Measurements from ENCODE around the gene VPS37C. TPM values are rescaled to one million over a fixed set of nuclear protein-coding genes. Genes with fewer than 3 reads are reported as not detected.
A peak's percentile ranks its signal among the peaks of the same experiment; 100 is the strongest.

The VPS37C gene
- total RNA-seq, 2 experiments from 2014 or later = 5.4 to 5.6 TPM

DNA sequence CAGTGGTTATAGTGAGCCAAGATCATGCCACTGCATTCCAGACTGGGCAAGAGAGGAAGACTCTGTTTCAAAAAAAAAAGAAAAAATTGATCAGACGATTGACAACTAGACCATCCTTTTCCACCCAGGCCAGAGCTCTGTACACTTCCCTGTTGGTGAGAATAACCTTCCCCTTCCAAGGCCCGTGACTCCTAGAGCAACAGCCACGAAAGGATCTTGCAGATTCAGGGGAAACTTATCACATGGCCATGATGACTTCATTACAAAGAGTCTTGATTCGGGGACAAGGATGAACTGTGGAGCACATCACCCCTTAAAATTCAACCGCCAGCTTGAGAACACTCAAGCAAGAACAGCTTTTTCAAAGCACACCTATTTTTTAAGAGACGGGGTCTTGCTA is 48.7 kb downstream of the VPS37C start:
- Mint-ChIP-seq H3K4me3 (peak overlapping the region; percentile 62), H3K27me3 (no peaks in the 10 kb centered on the region), H3K36me3 (peaks cover 59% of the 10 kb centered on the region), H3K4me1 (peaks cover 83% of the 10 kb centered on the region), H3K9me3 (ENCODE audit: low read depth) (peaks cover 3% of the 10 kb centered on the region), H3K27ac (peak overlapping the region; percentile 79)
- CTCF ChIA-PET = interaction anchor here (0.6 to 6.5 kb wide), 13 partner anchors 8 to 241 kb away, joined by 3 to 45 read pairs (median 3); no protein-coding TSS in a partner anchor
- ATAC-seq (no peak), DNase-seq (no peak)

DNA sequence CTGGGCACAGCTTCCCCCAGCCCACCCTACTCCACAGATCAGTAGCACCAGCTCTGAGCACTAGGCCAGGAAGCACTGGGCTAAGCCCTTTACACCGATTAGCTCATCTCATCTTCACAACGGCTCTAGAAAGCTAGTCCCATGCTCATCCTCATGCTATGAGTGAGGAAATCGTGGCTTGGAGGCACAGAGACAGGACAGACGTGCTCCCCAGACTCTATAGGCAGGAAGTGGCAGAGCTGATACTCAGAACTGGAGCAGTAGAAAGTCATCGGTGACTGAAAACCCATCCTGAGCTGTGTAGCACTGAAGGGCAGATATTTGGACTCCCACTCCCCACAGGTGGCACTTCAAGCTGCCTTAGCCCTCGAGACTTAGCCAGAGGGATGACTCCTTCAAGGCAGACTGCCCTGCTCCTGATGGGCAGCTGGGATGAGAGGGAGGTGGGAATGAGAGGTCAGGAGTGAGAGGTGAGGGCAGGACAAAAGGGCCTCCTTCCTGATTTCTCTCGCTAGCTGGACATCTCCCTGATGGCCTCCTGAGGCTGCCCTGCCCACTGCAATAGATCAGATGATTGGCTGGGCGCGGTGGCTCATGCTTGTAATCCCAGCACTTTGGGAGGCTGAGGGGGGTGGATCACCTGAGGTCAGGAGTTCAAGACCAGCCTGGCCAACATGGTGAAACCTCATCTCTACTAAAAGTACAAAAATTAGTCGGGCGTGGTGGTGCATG is 49.3 kb downstream of the VPS37C start:
- CTCF ChIA-PET = interaction anchor here (0.6 to 6.5 kb wide), 18 partner anchors 8 to 241 kb away, joined by 3 to 45 read pairs (median 3); no protein-coding TSS in a partner anchor
- Mint-ChIP-seq H3K4me3 (peak overlapping the region; percentile 62), H3K36me3 (peaks cover 60% of the 10 kb centered on the region), H3K4me1 (peaks cover 88% of the 10 kb centered on the region), H3K9me3 (ENCODE audit: low read depth) (peaks cover 3% of the 10 kb centered on the region), H3K27me3 (no peaks in the 10 kb centered on the region), H3K27ac (peak overlapping the region; percentile 79)
- peak; percentile 91 for DNase-seq
- ATAC-seq = peak; percentile 95

DNA sequence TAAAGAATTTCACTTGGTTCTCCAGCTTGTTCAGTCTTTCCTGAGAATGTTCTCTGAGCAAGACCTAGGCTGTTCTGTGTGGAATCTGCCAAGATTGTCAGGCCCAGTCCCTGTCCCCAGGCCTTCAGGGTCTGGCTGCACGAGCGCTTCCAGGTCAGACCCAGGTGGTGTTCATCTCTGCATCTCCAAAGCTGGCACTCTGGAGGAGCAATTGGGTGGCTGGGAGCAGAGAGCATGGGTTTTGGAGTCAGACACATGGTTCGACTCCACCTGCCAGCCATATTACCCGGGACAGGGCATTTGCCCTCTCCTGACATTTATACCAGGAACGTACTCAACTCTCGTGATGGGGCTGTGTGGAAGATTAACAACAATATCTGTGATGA is 50.2 kb downstream of the VPS37C start:
- H3K36me3 Mint-ChIP-seq = peaks cover 57% of the 10 kb centered on the region
- DNase-seq = no peak
- peak overlapping the region; percentile 79 for H3K27ac Mint-ChIP-seq
- peaks cover 91% of the 10 kb centered on the region for H3K4me1 Mint-ChIP-seq
- H3K4me3 Mint-ChIP-seq = no peak overlapping the region
- H3K27me3 Mint-ChIP-seq = no peaks in the 10 kb centered on the region
- CTCF ChIA-PET = interaction anchor here (1.1 to 6.5 kb wide), 7 partner anchors 13 to 212 kb away, joined by 4 to 45 read pairs (median 6); no protein-coding TSS in a partner anchor
- no peak for ATAC-seq
- no peaks in the 10 kb centered on the region for H3K9me3 Mint-ChIP-seq (ENCODE audit: low read depth)

DNA sequence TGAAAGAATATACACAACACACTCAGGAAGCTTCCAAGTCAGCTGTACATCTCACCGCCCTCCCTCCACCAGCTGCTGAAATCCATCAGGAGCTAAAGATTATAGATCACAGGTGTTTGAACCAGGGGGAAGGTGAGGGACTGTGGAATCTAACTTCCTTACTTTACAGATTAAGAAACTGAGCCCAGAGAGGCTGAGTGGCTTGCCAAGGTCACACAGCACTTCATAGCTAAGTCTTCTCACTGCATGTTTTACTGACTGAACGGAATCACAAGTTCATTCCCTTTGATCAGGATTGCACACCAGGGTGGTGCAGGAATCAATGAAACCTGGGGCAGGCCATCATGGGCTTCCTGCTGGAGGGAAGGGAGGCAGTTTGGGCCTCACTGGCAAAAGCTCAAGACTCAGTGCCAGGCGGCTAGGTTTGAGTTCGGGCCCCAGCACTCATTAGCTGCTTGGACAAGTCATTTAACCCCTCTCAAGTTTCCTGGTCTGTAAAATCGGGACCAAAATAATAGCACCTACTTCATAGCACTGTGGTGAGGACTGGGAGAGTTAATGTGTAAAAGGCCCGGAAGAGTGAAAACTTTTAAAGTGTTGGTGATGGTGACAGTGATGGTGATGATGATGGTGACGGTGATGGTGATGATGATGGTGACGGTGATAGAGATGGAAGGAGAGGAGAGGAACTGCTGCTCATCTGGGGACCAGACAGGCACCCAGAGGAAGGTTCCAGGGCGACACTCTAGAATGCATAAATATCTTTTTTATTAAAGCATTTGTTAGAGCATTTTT is 50.8 kb downstream of the VPS37C start:
- peak overlapping the region; percentile 79 for H3K27ac Mint-ChIP-seq
- H3K36me3 Mint-ChIP-seq = peaks cover 52% of the 10 kb centered on the region
- ATAC-seq (no peak), DNase-seq (no peak)
- CTCF ChIA-PET = interaction anchor here (0.5 to 6.5 kb wide), 8 partner anchors 9 to 132 kb away, joined by 3 to 45 read pairs (median 4); no protein-coding TSS in a partner anchor
- peaks cover 91% of the 10 kb centered on the region for H3K4me1 Mint-ChIP-seq
- no peaks in the 10 kb centered on the region for H3K27me3 Mint-ChIP-seq
- H3K4me3 Mint-ChIP-seq = peak overlapping the region; percentile 1
- no peaks in the 10 kb centered on the region for H3K9me3 Mint-ChIP-seq (ENCODE audit: low read depth)

DNA sequence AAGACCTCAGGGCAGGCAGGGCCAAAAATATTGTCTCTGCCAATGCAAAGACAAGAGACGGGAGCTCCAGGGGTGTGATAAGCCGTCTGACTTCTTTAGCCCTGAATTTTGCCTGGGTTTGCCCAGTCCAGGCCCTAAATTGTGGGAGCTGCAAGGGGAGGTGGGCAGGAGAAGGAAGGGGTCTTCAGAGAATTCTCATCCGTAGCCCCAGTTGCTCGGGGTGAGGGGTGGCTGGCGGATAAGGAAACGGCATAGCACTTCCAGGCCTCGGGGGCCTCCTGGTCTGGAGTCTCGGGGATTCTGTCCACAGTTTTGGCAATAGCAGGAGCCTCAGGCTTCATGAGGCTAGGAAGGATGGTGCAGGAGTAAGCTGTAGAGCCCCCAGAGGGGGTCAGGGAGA is 51.6 kb downstream of the VPS37C start:
- peak overlapping the region; percentile 79 for H3K27ac Mint-ChIP-seq
- H3K4me3 Mint-ChIP-seq = no peak overlapping the region
- no peaks in the 10 kb centered on the region for H3K27me3 Mint-ChIP-seq
- no peak for DNase-seq
- peaks cover 44% of the 10 kb centered on the region for H3K36me3 Mint-ChIP-seq
- no peaks in the 10 kb centered on the region for H3K9me3 Mint-ChIP-seq (ENCODE audit: low read depth)
- H3K4me1 Mint-ChIP-seq = peaks cover 90% of the 10 kb centered on the region
- CTCF ChIA-PET = interaction anchor here (1.0 to 1.4 kb wide), 3 partner anchors 9 to 78 kb away, joined by 3 to 4 read pairs (median 3); no protein-coding TSS in a partner anchor
- no peak for ATAC-seq

DNA sequence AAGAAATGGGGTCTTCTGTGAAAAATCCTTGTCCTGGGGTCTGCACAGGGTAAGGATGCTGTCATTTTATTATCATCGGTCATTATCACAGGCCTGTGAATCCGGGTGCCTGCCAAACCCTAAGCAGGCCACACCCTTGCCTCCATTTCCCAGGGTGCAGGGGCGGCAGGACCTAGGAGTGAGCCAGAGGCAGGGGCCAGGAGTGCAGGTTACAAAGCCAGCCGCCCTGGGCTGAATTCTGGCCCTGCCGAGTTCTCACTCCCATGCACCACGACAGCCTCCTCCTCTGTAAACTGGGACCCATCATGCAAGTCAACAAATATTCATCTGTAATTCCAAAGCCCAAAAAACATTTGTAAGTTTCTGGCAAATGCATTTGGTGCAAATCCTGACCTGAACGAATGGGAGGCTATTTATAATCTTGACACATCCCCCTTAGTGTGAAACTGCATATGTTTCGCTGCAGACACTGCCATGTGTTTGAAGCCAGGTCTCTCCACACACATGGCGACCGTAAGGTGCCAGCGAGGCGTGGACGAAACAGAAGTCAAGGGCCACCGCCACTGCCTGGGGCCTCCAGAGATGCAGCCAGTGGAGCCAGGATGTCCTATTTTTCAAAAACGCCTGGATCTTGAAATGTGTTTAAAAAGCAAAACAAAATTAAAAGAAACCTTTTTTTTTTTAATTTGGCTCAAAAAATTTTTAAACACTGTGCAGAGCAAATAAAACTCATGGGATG is 52.2 kb downstream of the VPS37C start:
- Mint-ChIP-seq H3K27ac (peak overlapping the region; percentile 79), H3K36me3 (peaks cover 43% of the 10 kb centered on the region), H3K9me3 (ENCODE audit: low read depth) (no peaks in the 10 kb centered on the region), H3K4me3 (no peak overlapping the region), H3K4me1 (peaks cover 88% of the 10 kb centered on the region), H3K27me3 (no peaks in the 10 kb centered on the region)
- CTCF ChIA-PET = no interaction called here
- ATAC-seq (no peak), DNase-seq (no peak)

DNA sequence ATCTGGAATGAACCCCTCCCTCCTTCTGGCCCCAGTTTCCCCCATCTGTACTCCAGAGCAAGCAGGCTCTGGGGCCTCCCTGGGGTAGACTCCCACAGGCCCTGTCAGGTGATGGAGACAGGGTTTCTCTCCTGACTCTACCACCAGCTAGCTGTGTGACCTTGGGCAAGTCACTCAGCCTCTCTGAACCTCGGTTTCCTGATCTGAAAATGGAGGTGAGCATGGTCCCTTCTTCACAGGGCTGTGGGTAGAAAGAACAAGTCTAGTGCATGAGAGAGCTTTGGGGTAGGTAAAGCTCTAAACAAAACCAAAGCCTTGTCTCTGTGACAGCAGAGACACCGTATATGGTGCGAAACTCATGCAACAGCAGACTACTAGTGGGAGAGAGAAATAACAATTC is 53.3 kb downstream of the VPS37C start:
- Mint-ChIP-seq H3K9me3 (ENCODE audit: low read depth) (no peaks in the 10 kb centered on the region), H3K36me3 (peaks cover 45% of the 10 kb centered on the region), H3K4me1 (peaks cover 86% of the 10 kb centered on the region), H3K27me3 (no peaks in the 10 kb centered on the region), H3K4me3 (no peak overlapping the region), H3K27ac (peak overlapping the region; percentile 71)
- CTCF ChIA-PET = interaction anchor here (1.0 to 1.2 kb wide), 2 partner anchors 11 to 137 kb away, joined by 4 read pairs; partner anchors contain the start of gene CD6
- ATAC-seq = no peak
- DNase-seq = no peak

DNA sequence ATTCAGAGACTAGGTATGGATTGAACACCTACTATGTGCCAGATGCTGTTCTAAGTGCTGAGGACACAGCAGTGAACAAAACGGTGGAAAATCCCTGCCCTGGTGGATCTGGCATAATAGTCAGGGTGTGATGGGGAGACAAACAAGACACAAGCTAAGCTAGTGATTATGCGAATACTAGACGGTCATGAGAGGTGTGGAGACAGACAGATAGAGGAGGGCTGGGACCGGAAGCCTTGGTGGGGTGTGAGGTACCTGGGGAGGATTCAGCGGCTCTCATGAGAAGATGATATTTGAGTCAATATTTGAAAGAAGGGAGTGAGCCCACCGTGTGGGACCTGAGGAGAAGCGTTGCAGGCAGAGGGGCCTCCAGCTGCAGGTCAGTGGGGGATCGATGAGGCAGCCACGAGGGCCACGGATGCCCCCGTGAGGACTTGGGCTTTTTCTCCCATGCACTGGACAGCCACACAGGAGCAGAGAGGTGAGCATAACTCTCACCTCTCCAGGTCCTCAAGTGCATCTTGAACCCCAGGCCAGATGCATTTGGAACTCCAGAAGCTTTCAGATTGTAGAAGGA is 54.2 kb downstream of the VPS37C start:
- H3K9me3 Mint-ChIP-seq (ENCODE audit: low read depth) = no peaks in the 10 kb centered on the region
- no peaks in the 10 kb centered on the region for H3K27me3 Mint-ChIP-seq
- peak overlapping the region; percentile 32 for H3K4me3 Mint-ChIP-seq
- H3K27ac Mint-ChIP-seq = peak overlapping the region; percentile 20
- peaks cover 77% of the 10 kb centered on the region for H3K4me1 Mint-ChIP-seq
- ATAC-seq (no peak), DNase-seq (no peak)
- CTCF ChIA-PET = interaction anchor here (0.8 to 1.3 kb wide), 5 partner anchors 10 to 136 kb away, joined by 3 to 4 read pairs (median 4); partner anchors contain the start of gene CD6
- H3K36me3 Mint-ChIP-seq = peaks cover 37% of the 10 kb centered on the region

DNA sequence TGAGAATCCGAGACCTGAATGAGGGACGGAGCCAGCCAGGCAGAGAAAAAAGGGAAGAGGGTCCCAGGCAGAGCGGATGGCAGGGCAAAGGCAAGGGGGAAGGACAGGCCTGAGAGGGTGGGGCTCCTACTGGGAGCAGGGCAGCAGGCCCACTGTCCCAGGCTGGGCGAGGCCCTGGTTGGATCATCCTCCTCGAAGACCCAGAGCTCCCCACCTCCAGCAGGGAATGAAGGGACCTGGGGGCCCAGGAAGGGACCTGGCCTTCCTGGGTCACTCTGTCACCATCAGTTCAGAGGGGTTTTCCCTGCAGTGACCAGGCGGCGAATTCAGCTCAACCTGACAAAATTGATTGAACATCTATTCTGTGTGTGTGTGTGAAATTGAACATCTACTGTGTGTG is 54.9 kb downstream of the VPS37C start:
- H3K27me3 Mint-ChIP-seq = no peaks in the 10 kb centered on the region
- peaks cover 70% of the 10 kb centered on the region for H3K4me1 Mint-ChIP-seq
- no peak for DNase-seq
- CTCF ChIA-PET = interaction anchor here (1.1 to 1.7 kb wide), 3 partner anchors 23 to 136 kb away, joined by 3 to 4 read pairs (median 3); no protein-coding TSS in a partner anchor
- H3K36me3 Mint-ChIP-seq = peaks cover 30% of the 10 kb centered on the region
- peak overlapping the region; percentile 76 for H3K27ac Mint-ChIP-seq
- no peak for ATAC-seq
- peak overlapping the region; percentile 32 for H3K4me3 Mint-ChIP-seq
- no peaks in the 10 kb centered on the region for H3K9me3 Mint-ChIP-seq (ENCODE audit: low read depth)

DNA sequence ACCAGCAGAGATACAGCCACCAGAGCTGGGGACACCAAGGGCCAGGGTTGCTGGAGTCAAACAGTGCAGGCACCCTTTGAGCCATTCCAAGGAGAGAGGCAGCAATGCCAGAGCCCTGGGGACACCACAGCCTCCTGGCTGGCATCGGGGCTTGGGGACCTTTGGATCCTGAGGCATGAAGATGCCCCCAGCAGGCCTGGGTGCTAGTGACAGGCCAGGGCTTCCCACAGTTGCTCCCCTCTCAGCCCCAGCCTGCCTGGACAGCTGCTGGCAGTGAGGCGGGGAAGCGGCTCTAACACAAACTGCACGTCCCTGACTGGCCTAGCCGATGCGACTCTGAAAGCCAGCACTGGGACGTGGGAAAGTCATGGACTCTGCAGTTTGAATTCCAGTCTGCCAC is 56.3 kb downstream of the VPS37C start:
- peaks cover 57% of the 10 kb centered on the region for H3K4me1 Mint-ChIP-seq
- DNase-seq = no peak
- ATAC-seq = no peak
- H3K4me3 Mint-ChIP-seq = peak overlapping the region; percentile 14
- H3K9me3 Mint-ChIP-seq (ENCODE audit: low read depth) = no peaks in the 10 kb centered on the region
- H3K27ac Mint-ChIP-seq = no peak overlapping the region
- no peaks in the 10 kb centered on the region for H3K27me3 Mint-ChIP-seq
- H3K36me3 Mint-ChIP-seq = peaks cover 25% of the 10 kb centered on the region
- CTCF ChIA-PET = interaction anchor here (1.7 kb wide), 1 partner anchor 135 kb away, joined by 3 read pairs; no protein-coding TSS in a partner anchor

DNA sequence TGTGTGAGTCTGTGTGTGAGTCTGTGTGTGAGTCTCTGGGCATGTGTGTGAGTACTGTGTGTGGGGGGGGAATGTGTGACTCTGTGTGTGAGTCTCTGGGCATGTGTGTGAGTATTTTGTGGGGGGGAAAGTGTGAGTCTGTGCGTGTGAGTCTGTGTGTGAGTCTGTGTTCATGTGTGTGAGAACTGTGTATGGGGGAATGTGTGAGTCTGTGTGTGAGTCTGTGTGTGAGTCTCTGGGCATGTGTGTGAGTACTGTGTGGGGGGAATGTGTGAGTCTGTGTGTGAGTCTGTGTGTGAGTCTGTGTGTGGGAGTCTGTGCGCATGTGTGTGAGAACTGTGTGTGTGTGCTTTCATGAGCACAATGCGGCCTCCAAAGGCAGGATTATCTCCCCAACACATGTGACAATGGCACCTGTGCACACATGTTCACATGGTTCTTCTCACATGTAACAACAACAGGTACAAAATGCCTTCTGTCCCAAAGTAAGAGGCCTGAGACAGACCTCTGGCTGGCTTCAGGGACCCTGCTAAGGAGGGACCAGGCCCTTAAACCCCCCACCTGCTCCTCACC is 57.3 kb downstream of the VPS37C start:
- no peaks in the 10 kb centered on the region for H3K9me3 Mint-ChIP-seq (ENCODE audit: low read depth)
- H3K4me3 Mint-ChIP-seq = no peak overlapping the region
- no peak overlapping the region for H3K27ac Mint-ChIP-seq
- H3K27me3 Mint-ChIP-seq = no peaks in the 10 kb centered on the region
- H3K36me3 Mint-ChIP-seq = peaks cover 25% of the 10 kb centered on the region
- ATAC-seq (no peak), DNase-seq (no peak)
- H3K4me1 Mint-ChIP-seq = peaks cover 47% of the 10 kb centered on the region
- CTCF ChIA-PET = interaction anchor here (2.4 to 2.6 kb wide), 2 partner anchors 12 to 24 kb away, joined by 9 read pairs; no protein-coding TSS in a partner anchor

All from activated CD8-positive, alpha-beta memory T cell treated with anti-CD3 and anti-CD28 coated beads, Interleukin-2, amount 10 ng/mL, durations not matched to agents 7 days and 5 days (primary cell).